M059J (cell line): ENCODE measurements around the gene NEU4. TPM values are rescaled to one million over a fixed set of nuclear protein-coding genes. Genes with fewer than 3 reads are reported as not detected.

Experiments used
- DNase-seq: peaks from one replicate; pipeline ENCODE4 v3.0.0-alpha.2; 2012; ENCODE audit warnings: low read depth
- total RNA-seq: library from RNA; depleted of rRNA; stranded (reverse); fragments of >200 nt; shearing (Covaris generic); gene quantifications from 2 replicates; pipeline ENCODE4 v1.2.3, GENCODE V29; 2014; rRNA removed

The NEU4 gene
- total RNA-seq, 1 experiment from 2014 or later, result not detected

- no peak for DNase-seq
These were observed 55.3 kb downstream of the NEU4 start for GRCh38 chr2:241864168-241864849.

DNA sequence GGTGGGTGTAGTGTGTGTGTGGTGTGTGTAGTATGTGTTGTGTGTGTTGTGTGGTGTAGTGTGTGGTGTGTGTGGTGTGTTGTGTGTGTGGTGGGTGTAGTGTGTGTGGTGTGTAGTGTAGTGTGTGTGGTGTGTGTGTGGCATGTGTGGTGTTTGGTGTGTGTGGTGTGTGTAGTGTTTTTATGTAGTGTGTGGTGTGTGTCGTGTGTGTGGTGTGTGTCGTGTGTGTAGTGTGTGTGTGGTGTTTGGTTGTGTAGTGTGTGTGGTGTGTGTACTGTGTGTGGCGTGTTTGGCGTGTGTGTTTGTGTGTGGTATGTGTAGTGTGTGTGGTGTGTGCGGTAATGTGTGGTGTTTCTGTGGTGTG, 55.8 kb downstream of the NEU4 start:
- no peak for DNase-seq

GRCh38 chr2:241865416-241865956, 56.5 kb downstream of the NEU4 start:
- no peak for DNase-seq

GRCh38 chr2:241865957-241866789, 57.2 kb downstream of the NEU4 start:
- no peak for DNase-seq

Other genes with a start within 250 kb of the NEU4 start
- 22.2 and 25.9 TPM in 2 replicates for gene THAP4, start 172.0 kb upstream of the NEU4 start, total RNA-seq
- 46.1 and 49.5 TPM in 2 replicates for gene ATG4B, start 171.5 kb upstream of the NEU4 start, total RNA-seq
- 40.6 and 49.3 TPM in 2 replicates for gene DTYMK, start 122.4 kb upstream of the NEU4 start, total RNA-seq
- gene ING5, start 107.2 kb upstream of the NEU4 start, total RNA-seq, result 9.2 and 11.0 TPM in 2 replicates
- gene D2HGDH, start 74.6 kb upstream of the NEU4 start, total RNA-seq, result 3.5 and 6.1 TPM in 2 replicates
- gene GAL3ST2, start 32.4 kb upstream of the NEU4 start, total RNA-seq, result not detected in 2 replicates
- not detected in 2 replicates for gene PDCD1, start 49.7 kb downstream of the NEU4 start, total RNA-seq
- not detected in 2 replicates for gene RTP5, start 60.5 kb downstream of the NEU4 start, total RNA-seq